ENCODE measurements around the gene JAKMIP1.

The JAKMIP1 gene

GRCh38 chr4:6155996-6156750 is 44.2 kb downstream of the JAKMIP1 start:
- Histone ChIP-seq H3K4me3 (ENCODE audit: severe bottlenecking) (no peak overlapping the region), H3K27me3 (ENCODE audit: insufficient read depth, poor library complexity, severe bottlenecking) (peaks cover 31% of the 10 kb centered on the region), H3K27ac (ENCODE audit: poor library complexity, severe bottlenecking) (no peak overlapping the region), H3K36me3 (ENCODE audit: low read depth) (no peaks in the 10 kb centered on the region), H3K9me3 (ENCODE audit: severe bottlenecking) (no peaks in the 10 kb centered on the region), H3K4me1 (ENCODE audit: insufficient read depth, poor library complexity, severe bottlenecking) (no peaks in the 10 kb centered on the region)
- TF ChIP-seq CTCF (IDR thresholded peaks at IDR 0.05; ENCODE audit: poor library complexity, severe bottlenecking), result no peak
- ATAC-seq (ENCODE audit: low read depth) (no peak), DNase-seq (ENCODE audit: low spot score) (no peak)

- Histone ChIP-seq H3K4me1 (ENCODE audit: insufficient read depth, poor library complexity, severe bottlenecking) (no peaks in the 10 kb centered on the region), H3K27ac (ENCODE audit: poor library complexity, severe bottlenecking) (no peak overlapping the region), H3K27me3 (ENCODE audit: insufficient read depth, poor library complexity, severe bottlenecking) (peaks cover 26% of the 10 kb centered on the region), H3K9me3 (ENCODE audit: severe bottlenecking) (no peaks in the 10 kb centered on the region), H3K4me3 (ENCODE audit: severe bottlenecking) (no peak overlapping the region), H3K36me3 (ENCODE audit: low read depth) (no peaks in the 10 kb centered on the region)
- DNase-seq (ENCODE audit: low spot score), result no peak
- no peak for ATAC-seq (ENCODE audit: low read depth)
- no peak for TF ChIP-seq CTCF (IDR thresholded peaks at IDR 0.05; ENCODE audit: poor library complexity, severe bottlenecking)
Observed at GRCh38 chr4:6154875-6155274, 45.5 kb downstream of the JAKMIP1 start.

- H3K27me3 ChIP-seq (ENCODE audit: insufficient read depth, poor library complexity, severe bottlenecking), result peaks cover 23% of the 10 kb centered on the region
- H3K27ac ChIP-seq (ENCODE audit: poor library complexity, severe bottlenecking), result no peak overlapping the region
- H3K9me3 ChIP-seq (ENCODE audit: severe bottlenecking), result no peaks in the 10 kb centered on the region
- DNase-seq (ENCODE audit: low spot score), result no peak
- no peak for TF ChIP-seq CTCF (IDR thresholded peaks at IDR 0.05; ENCODE audit: poor library complexity, severe bottlenecking)
- H3K36me3 ChIP-seq (ENCODE audit: low read depth), result no peaks in the 10 kb centered on the region
- no peaks in the 10 kb centered on the region for H3K4me1 ChIP-seq (ENCODE audit: insufficient read depth, poor library complexity, severe bottlenecking)
- ATAC-seq (ENCODE audit: low read depth), result no peak
- H3K4me3 ChIP-seq (ENCODE audit: severe bottlenecking), result no peak overlapping the region
Observed at GRCh38 chr4:6153874-6154273, 46.5 kb downstream of the JAKMIP1 start.

- Histone ChIP-seq H3K4me1 (ENCODE audit: insufficient read depth, poor library complexity, severe bottlenecking) (no peaks in the 10 kb centered on the region), H3K4me3 (ENCODE audit: severe bottlenecking) (no peak overlapping the region), H3K27ac (ENCODE audit: poor library complexity, severe bottlenecking) (no peak overlapping the region), H3K36me3 (ENCODE audit: low read depth) (no peaks in the 10 kb centered on the region), H3K27me3 (ENCODE audit: insufficient read depth, poor library complexity, severe bottlenecking) (peaks cover 18% of the 10 kb centered on the region), H3K9me3 (ENCODE audit: severe bottlenecking) (no peaks in the 10 kb centered on the region)
- ATAC-seq (ENCODE audit: low read depth), result no peak
- DNase-seq (ENCODE audit: low spot score), result no peak
- no peak for TF ChIP-seq CTCF (IDR thresholded peaks at IDR 0.05; ENCODE audit: poor library complexity, severe bottlenecking)
Observed at GRCh38 chr4:6152869-6153705, 47.3 kb downstream of the JAKMIP1 start.
